CD14-positive monocyte (primary cell): ENCODE results near the gene RASGRF2. TPM values are rescaled to one million over a fixed set of nuclear protein-coding genes. Genes with fewer than 3 reads are reported as not detected.

Source experiments
- DNase-seq, 3 donors: peaks; one replicate each; pipeline ENCODE4 v3.0.0-alpha.2; 2011 to 2022
- H2AFZ ChIP-seq: 2 replicates; pipeline ENCODE4 v1.6.0; 2012; ENCODE audit warnings: mild to moderate bottlenecking, low read depth, low read length, inconsistent platforms; ENCODE audit not compliant: insufficient read depth, poor library complexity, severe bottlenecking
- H3K27ac ChIP-seq, 2 donors: 1 replicate in 1 of 2; 2 replicates in 1 of 2; pipeline ENCODE4 v1.5.1; 2012 to 2013; ENCODE audit warnings: low read length in 2 of 2, control low read depth in 1 of 2, inconsistent platforms in 1 of 2, low read depth in 1 of 2, mild to moderate bottlenecking in 1 of 2
- H3K27me3 ChIP-seq, 2 donors: one replicate each; pipeline versions ENCODE4 v1.6.0 to v1.6.1; 2011 to 2013; ENCODE audit warnings: low read length in 2 of 2; ENCODE audit not compliant: control insufficient read depth in 2 of 2, insufficient read depth in 2 of 2
- H3K36me3 ChIP-seq, 2 donors: replicated peaks in 1 of 2; 1 replicate in 1 of 2; 2 replicates in 1 of 2; pipeline versions ENCODE4 v1.5.1 to v1.6.1; 2012 to 2013; ENCODE audit warnings: low read length in 2 of 2, control low read depth in 1 of 2, inconsistent platforms in 1 of 2, mild to moderate bottlenecking in 1 of 2; ENCODE audit not compliant: insufficient read depth in 2 of 2, control insufficient read depth in 1 of 2
- H3K4me1 ChIP-seq, 2 donors: 1 replicate in 1 of 2; 2 replicates in 1 of 2; pipeline versions ENCODE4 v1.5.1 to v1.6.1; 2012 to 2013; ENCODE audit warnings: low read length in 2 of 2, control low read depth in 1 of 2, inconsistent platforms in 1 of 2, mild to moderate bottlenecking in 1 of 2, moderate library complexity in 1 of 2; ENCODE audit not compliant: insufficient read depth in 2 of 2, control insufficient read depth in 1 of 2
- H3K4me2 ChIP-seq: replicated peaks from 2 replicates; pipeline ENCODE3; 2012; ENCODE audit warnings: low read length, moderate library complexity, mild to moderate bottlenecking; ENCODE audit not compliant: poor library complexity, severe bottlenecking; ENCODE audit errors: extremely low read depth
- H3K4me3 ChIP-seq, 3 experiments: fragments of 200-600 bp in 1 of 3; sonication (generic) in 1 of 3; replicated peaks in 1 of 3; 1 replicate in 2 of 3; 2 replicates in 1 of 3; pipeline ENCODE4 v1.5.1; 2011 to 2013; ENCODE audit warnings: low read length in 3 of 3, mild to moderate bottlenecking in 3 of 3, control low read depth in 2 of 3, low read depth in 2 of 3, inconsistent platforms in 1 of 3, moderate library complexity in 1 of 3
- H3K79me2 ChIP-seq: 2 replicates; pipeline ENCODE4 v1.6.0; 2012; ENCODE audit warnings: mild to moderate bottlenecking, control low read depth, inconsistent platforms, low read length, moderate library complexity; ENCODE audit not compliant: insufficient read depth
- H3K9ac ChIP-seq: 2 replicates; pipeline ENCODE4 v1.6.0; 2017; ENCODE audit warnings: low read length, mild to moderate bottlenecking; ENCODE audit not compliant: insufficient read depth, poor library complexity, severe bottlenecking
- H3K9me3 ChIP-seq, 2 donors: replicated peaks in 1 of 2; 1 replicate in 1 of 2; 2 replicates in 1 of 2; pipeline versions ENCODE4 v1.5.1 to v1.6.1; 2012 to 2013; ENCODE audit warnings: low read length in 2 of 2, control low read depth in 1 of 2; ENCODE audit not compliant: control insufficient read depth in 1 of 2, insufficient read depth in 1 of 2
- H4K20me1 ChIP-seq: 2 replicates; pipeline ENCODE4 v1.6.0; 2012; ENCODE audit warnings: mild to moderate bottlenecking, low read length, control low read depth, moderate library complexity; ENCODE audit not compliant: insufficient read depth
- H3K27ac Mint-ChIP-seq, 7 donors: one replicate each; pipeline ENCODE4 v1.8.0; 2020; ENCODE audit warnings: mild to moderate bottlenecking in 7 of 7, mixed read lengths in 7 of 7, moderate library complexity in 6 of 7, inconsistent platforms in 2 of 7
- H3K27me3 Mint-ChIP-seq, 3 donors: one replicate each; pipeline ENCODE4 v1.8.0; 2021 to 2022; ENCODE audit warnings: low read depth in 3 of 3, mild to moderate bottlenecking in 3 of 3, mixed read lengths in 3 of 3, moderate library complexity in 3 of 3, inconsistent platforms in 1 of 3
- H3K36me3 Mint-ChIP-seq, 2 donors: one replicate each; pipeline ENCODE4 v1.8.0; 2020; ENCODE audit warnings: mixed read lengths in 2 of 2, inconsistent platforms in 1 of 2, mild to moderate bottlenecking in 1 of 2
- H3K4me1 Mint-ChIP-seq: one replicate; pipeline ENCODE4 v1.8.0; 2020; ENCODE audit warnings: mild to moderate bottlenecking, mixed read lengths
- H3K4me3 Mint-ChIP-seq, 2 donors: one replicate each; pipeline ENCODE4 v1.8.0; 2020; ENCODE audit warnings: mild to moderate bottlenecking in 2 of 2, mixed read lengths in 2 of 2, moderate library complexity in 1 of 2
- H3K9me3 Mint-ChIP-seq, 7 donors: one replicate each; pipeline ENCODE4 v1.8.0; 2020 to 2022; ENCODE audit warnings: mixed read lengths in 7 of 7, mild to moderate bottlenecking in 6 of 7, moderate library complexity in 6 of 7, inconsistent platforms in 2 of 7
- CTCF ChIP-seq: fragments of 200-600 bp; IDR thresholded peaks from one replicate; pipeline ENCODE4 v1.8.0; 2022; ENCODE audit warnings: antibody characterized with exemption, mild to moderate bottlenecking
- WGBS: methylation state at CpG from one replicate; pipeline ENCODE4 v1.1.5; 2013; ENCODE audit warnings: missing lambda C conversion rate; ENCODE audit not compliant: insufficient coverage; 5-methylcytosine and 5-hydroxymethylcytosine counted together
- intact Hi-C, 2 donors: fragments of 100-400 bp; cut with micrococcal nuclease; formaldehyde crosslinking; loops; one replicate each; pipeline versions ENCODE4 v1.15.0 to v1.15.1; 2023
- polyA plus RNA-seq, 3 donors: library from polyadenylated mRNA; depleted of rRNA in 1 of 3; unstranded in 2 of 3; stranded (reverse) in 1 of 3; fragments of 300-500 nt in 2 of 3; fragments of >200 nt in 1 of 3; fragmentation: Illumina TruSeq in 2 of 3; gene quantifications; 1 replicate in 2 of 3; 2 replicates in 1 of 3; pipeline ENCODE4 v1.2.3, GENCODE V29; 2012 to 2021

Gene RASGRF2
- polyA plus RNA-seq, 3 donors, result 0.01 to 0.02 TPM; not detected in 1

GRCh38 chr5:81007637-81008027, 47.5 kb downstream of the RASGRF2 start:
- H3K27me3 Mint-ChIP-seq, result peaks cover 4 to 16% (median 10%) of the 10 kb centered on the region in 3 donors
- H3K36me3 Mint-ChIP-seq, result no peaks in the 10 kb centered on the region
- Histone ChIP-seq H2AFZ (no peak overlapping the region), H3K4me3 (no peak overlapping the region), H3K9me3 (no peaks in the 10 kb centered on the region), H3K4me1 (no peaks in the 10 kb centered on the region), H3K27me3 (no peaks in the 10 kb centered on the region), H3K27ac (no peak overlapping the region), H3K36me3 (no peaks in the 10 kb centered on the region), H3K9ac (no peak overlapping the region), H3K79me2 (no peaks in the 10 kb centered on the region), H4K20me1 (no peaks in the 10 kb centered on the region), H3K4me2 (no peak overlapping the region)
- TF ChIP-seq CTCF, result no peak
- peaks cover 1% of the 10 kb centered on the region for H3K4me1 Mint-ChIP-seq
- intact Hi-C loops, result no loop called here
- DNase-seq, result no peak
- H3K9me3 Mint-ChIP-seq, result peaks cover 0 to 9% (median under 1%) of the 10 kb centered on the region in 7 donors
- no peak overlapping the region for H3K4me3 Mint-ChIP-seq
- no peak overlapping the region for H3K27ac Mint-ChIP-seq
- WGBS, result 100% methylated on average over 2 of the region's 5 CpGs

- H3K4me3 Mint-ChIP-seq, result no peak overlapping the region
- H3K27me3 Mint-ChIP-seq, result peaks cover 5 to 16% (median 10%) of the 10 kb centered on the region in 3 donors
- no peak for DNase-seq
- 100% methylated on average over 3 of the region's 5 CpGs for whole genome bisulfite sequencing
- no peaks in the 10 kb centered on the region for H4K20me1 ChIP-seq
- no peaks in the 10 kb centered on the region for H3K79me2 ChIP-seq
- H3K27ac Mint-ChIP-seq, result no peak overlapping the region
- no peaks in the 10 kb centered on the region for H3K4me1 ChIP-seq
- no peaks in the 10 kb centered on the region for H3K36me3 ChIP-seq
- H2AFZ ChIP-seq, result no peak overlapping the region
- H3K27ac ChIP-seq, result no peak overlapping the region
- H3K9ac ChIP-seq, result no peak overlapping the region
- H3K9me3 ChIP-seq, result no peaks in the 10 kb centered on the region
- H3K4me3 ChIP-seq, result no peak overlapping the region
- H3K27me3 ChIP-seq, result no peaks in the 10 kb centered on the region
- no peak overlapping the region for H3K4me2 ChIP-seq
- intact Hi-C loops, result no loop called here
- peaks cover 0 to 5% (median 2%) of the 10 kb centered on the region in 7 donors for H3K9me3 Mint-ChIP-seq
- no peaks in the 10 kb centered on the region for H3K36me3 Mint-ChIP-seq
- H3K4me1 Mint-ChIP-seq, result peaks cover 1% of the 10 kb centered on the region
- no peak for TF ChIP-seq CTCF
Observed at GRCh38 chr5:81010336-81011169, 50.4 kb downstream of the RASGRF2 start.
